HG02870 (cell line): Measurements from ENCODE around the gene PGM1.

Experiments
- ATAC-seq: cut with Tn5 transposase; IDR thresholded peaks from one replicate; pipeline ENCODE4 v1.9.1; 2021; ENCODE audit warnings: mild to moderate bottlenecking, moderate library complexity; ENCODE audit not compliant: unreplicated experiment

PGM1 gene

DNA sequence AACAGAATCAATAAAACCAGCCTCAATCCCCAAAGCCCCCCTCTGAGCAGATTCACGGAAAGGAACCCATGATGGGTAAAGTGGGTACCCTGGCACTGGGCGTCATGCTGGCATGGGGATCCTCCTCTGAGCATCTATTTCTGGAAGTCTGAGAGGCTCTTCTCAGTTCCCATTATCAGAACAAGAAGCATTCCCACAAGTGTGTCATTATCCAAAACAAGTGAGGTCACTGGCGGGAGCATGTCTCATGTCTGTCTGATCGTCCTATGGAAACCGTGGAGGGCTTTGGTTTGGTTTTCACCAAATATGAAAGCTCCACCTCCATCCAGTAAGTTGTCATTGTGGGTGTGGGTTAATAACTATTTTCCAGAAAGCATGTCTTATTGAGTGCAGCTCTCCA is 70.7 kb downstream of the PGM1 start:
- ATAC-seq, result no peak

GRCh38 chr1:63664742-63665141 is 71.5 kb downstream of the PGM1 start:
- no peak for ATAC-seq

DNA sequence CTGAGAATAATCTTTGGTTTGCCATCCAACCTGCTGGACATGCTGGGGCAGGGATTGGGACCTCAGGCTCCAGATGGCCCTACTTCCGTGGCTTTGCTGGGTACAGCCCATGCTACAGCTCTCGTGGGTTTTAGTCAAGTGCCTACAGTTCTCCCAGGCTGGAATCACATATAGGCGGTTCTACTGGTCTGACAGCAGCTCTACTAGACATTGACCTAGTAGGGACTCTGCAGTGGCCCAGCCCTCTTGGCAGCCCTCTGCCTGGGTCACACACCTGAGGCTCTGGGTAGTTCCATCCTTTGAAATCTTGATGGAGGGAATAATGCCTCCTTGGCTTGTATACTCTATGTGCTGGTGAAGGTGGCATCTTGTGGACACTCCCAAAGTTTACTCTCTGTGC is 72.2 kb downstream of the PGM1 start:
- no peak for ATAC-seq

GRCh38 chr1:63665824-63666223 is 72.6 kb downstream of the PGM1 start:
- ATAC-seq, result no peak

DNA sequence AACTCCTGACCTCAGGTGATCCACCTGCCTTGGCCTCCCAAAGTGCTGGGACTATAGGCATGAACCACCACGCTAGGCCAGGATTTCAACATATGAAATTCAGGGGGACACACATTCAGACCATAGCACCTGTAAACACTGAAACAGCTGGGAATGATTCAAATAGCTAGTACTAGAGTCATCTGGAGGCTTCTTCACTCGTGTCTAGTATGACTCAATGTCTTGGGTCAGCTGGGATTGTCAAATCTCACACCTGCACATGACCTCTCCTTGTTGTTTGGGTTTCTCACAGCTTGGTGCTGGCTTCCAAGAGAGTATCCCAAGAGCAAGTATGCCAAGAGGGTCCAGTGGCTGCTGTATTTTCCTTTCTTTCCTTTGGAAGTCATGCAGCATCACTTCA is 75.1 kb downstream of the PGM1 start:
- peak; percentile 78 for ATAC-seq

- ATAC-seq, result no peak
Measured at GRCh38 chr1:63669151-63669961, 76.1 kb downstream of the PGM1 start.

GRCh38 chr1:63670164-63670563 is 77.0 kb downstream of the PGM1 start:
- ATAC-seq, result no peak

DNA sequence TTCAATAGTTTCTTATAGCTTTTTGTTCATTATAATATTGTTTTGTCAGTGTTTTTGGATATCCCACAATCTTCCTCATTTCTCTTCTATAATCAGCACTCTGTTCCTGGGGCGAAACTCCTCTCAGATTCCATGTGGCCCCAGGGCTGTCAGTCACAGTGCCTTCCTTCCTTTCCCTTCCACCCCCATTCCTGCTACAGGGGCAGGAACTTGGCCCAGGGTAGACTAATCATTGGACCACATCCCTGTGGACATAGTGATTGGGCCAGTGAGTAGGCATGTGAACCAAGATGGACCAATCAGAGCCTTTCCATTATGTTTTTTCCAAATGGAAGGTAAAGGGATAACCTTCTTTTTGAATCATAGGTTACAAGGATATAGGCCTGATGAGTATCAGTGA is 78.3 kb downstream of the PGM1 start:
- ATAC-seq, result no peak

GRCh38 chr1:63674238-63674864 is 81.1 kb downstream of the PGM1 start:
- ATAC-seq, result peak; percentile 91

- ATAC-seq, result no peak
Measured at GRCh38 chr1:63674865-63675419, 81.7 kb downstream of the PGM1 start.

- ATAC-seq, result no peak
Measured at GRCh38 chr1:63675420-63675931, 82.3 kb downstream of the PGM1 start.

DNA sequence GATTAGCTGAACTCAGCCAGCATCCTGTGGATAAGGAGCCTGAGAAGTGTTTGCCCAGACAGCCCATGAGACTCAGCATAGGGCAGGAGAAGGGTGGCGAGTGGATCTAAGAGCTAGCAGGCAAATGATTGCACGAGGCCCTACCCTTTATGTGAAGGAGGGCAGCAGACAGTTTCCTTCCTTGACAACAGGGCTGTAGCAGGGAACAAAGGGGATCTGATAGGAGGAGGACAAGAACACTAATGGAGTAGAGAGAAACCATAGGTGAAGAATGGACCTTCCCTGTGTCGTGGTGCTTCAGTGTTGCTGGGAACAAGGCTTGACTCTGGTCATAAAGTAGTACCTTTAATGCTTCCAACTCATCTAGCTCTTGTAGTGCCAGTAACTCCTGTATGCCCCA is 84.3 kb downstream of the PGM1 start:
- ATAC-seq, result no peak

DNA sequence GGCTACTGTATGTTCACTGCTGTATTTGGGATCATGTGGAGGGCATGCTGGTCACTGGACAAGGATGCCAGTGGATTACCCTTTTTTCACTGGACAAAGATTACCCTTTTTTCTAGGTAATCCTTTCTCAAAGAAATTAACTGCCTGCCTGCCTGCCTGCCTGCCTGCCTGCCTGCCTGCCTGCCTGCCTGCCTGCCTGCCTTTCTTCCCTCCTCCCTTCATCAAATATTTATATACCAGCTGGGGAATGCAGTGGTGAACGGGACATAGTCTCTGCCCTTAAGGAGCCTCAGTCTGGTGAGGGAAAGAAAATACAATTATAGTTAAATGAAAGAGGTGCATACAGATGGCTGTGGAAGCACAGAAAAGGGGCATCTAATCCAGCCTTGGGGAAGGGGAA is 85.0 kb downstream of the PGM1 start:
- no peak for ATAC-seq

DNA sequence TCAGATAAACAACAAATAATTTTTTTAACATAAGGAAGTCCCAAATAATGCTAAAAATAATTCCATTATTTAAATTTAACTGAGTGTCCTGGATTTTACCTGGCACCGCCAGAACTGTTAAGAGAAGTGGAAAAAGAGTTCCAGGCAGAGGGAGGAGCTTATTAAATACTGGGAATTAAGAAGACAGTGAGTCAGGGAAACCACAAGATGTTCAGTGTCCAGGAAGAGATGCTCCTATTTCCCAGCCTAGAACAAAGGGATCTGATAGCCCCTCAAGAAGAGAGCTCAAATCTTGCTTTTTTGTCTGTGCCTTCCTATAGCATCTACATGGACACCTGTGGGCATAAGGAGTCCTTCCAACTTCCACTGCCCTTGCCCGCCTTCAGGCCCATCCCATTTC is 85.9 kb downstream of the PGM1 start:
- ATAC-seq, result no peak

GRCh38 chr1:63679589-63679988 is 86.4 kb downstream of the PGM1 start:
- no peak for ATAC-seq

GRCh38 chr1:63682936-63683335 is 89.7 kb downstream of the PGM1 start:
- no peak for ATAC-seq

- ATAC-seq, result no peak
Measured at GRCh38 chr1:63683759-63684158, 90.5 kb downstream of the PGM1 start.

- no peak for ATAC-seq
Measured at GRCh38 chr1:63686696-63687095, 93.5 kb downstream of the PGM1 start.

- no peak for ATAC-seq
Measured at GRCh38 chr1:63688302-63688890, 95.2 kb downstream of the PGM1 start.

GRCh38 chr1:63690966-63691700 is 97.9 kb downstream of the PGM1 start:
- ATAC-seq, result no peak
